Measurements from ENCODE around the gene DOK5. TPM values are rescaled to one million over a fixed set of nuclear protein-coding genes. Genes with fewer than 3 reads are reported as not detected.

Gene DOK5
- total RNA-seq, 2 experiments from 2014 or later, result not detected

DNA sequence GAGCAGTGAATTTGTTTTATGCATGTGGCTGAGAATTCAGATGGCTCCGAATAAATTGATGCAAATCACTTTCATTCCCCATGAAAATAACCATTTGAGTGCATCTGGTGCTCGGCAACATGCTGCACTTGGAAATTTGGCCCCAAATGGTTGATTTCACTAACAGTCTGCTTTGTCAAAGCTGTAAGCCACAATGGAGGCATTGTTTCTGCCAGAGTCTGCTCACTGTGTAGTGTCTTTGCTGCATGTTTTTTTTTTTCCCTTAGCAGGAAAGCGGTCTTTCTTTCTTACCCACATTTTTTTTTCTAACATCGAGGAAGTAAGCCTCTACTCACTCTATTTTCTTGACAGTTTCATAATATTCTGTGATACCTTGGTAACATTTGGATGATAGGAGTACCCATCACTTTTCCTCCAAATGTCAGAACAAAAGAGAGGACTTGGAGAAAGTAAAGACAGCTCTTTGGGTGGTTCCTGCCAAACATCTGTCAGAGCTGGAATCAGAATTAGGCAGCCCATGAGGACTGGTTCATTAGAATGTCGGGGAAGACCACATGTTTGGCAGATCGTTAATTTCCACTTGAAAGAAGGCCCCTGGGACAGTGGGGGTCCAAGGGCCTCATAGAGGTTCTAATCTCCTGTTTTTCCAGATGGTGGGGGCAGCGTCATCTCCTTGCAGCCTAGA lies 149.5 kb downstream of the DOK5 start:
- H3K4me3 ChIP-seq (ENCODE audit: low read depth, low read length, poor library complexity, severe bottlenecking), result no peak overlapping the region
- H2AFZ ChIP-seq (ENCODE audit: low read length), result no peak overlapping the region
- H4K20me1 ChIP-seq (ENCODE audit: insufficient read depth, low read length), result no peaks in the 10 kb centered on the region
- no peak overlapping the region for H3K4me2 ChIP-seq (ENCODE audit: low read length)
- H3K79me2 ChIP-seq (ENCODE audit: insufficient read depth, low read depth, low read length), result no peaks in the 10 kb centered on the region
- TF ChIP-seq, protein P1, sequence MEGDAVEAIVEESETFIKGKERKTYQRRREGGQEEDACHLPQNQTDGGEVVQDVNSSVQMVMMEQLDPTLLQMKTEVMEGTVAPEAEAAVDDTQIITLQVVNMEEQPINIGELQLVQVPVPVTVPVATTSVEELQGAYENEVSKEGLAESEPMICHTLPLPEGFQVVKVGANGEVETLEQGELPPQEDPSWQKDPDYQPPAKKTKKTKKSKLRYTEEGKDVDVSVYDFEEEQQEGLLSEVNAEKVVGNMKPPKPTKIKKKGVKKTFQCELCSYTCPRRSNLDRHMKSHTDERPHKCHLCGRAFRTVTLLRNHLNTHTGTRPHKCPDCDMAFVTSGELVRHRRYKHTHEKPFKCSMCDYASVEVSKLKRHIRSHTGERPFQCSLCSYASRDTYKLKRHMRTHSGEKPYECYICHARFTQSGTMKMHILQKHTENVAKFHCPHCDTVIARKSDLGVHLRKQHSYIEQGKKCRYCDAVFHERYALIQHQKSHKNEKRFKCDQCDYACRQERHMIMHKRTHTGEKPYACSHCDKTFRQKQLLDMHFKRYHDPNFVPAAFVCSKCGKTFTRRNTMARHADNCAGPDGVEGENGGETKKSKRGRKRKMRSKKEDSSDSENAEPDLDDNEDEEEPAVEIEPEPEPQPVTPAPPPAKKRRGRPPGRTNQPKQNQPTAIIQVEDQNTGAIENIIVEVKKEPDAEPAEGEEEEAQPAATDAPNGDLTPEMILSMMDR (conservative IDR thresholded peaks at IDR 0.05; ENCODE audit: low read length), result no peak
- TF ChIP-seq EZH2phosphoT487 (IDR thresholded peaks at IDR 0.05; ENCODE audit: borderline replicate concordance, low read depth, low read length), result no peak
- no peaks in the 10 kb centered on the region for H3K9me2 ChIP-seq (ENCODE audit: insufficient read depth, low read length)
- no peaks in the 10 kb centered on the region for H3K4me1 ChIP-seq (ENCODE audit: insufficient read depth, low read length, poor library complexity, severe bottlenecking)
- no TSS peak for BruUV-seq (replicated peaks)
- CTCF ChIA-PET (ENCODE audit: unreplicated experiment), result no interaction called here
- intact Hi-C loops (cut with micrococcal nuclease; ENCODE audit: unreplicated experiment), result no loop called here
- H3K9me3 ChIP-seq (ENCODE audit: low read length), result no peaks in the 10 kb centered on the region
- no peak for DNase-seq (ENCODE audit: low spot score)
- no peaks in the 10 kb centered on the region for H3K36me3 ChIP-seq (ENCODE audit: insufficient read depth, low read length)
- H3K27ac ChIP-seq (ENCODE audit: low read depth, low read length, poor library complexity, severe bottlenecking), result no peak overlapping the region
- POLR2A ChIA-PET, result no interaction called here

DNA sequence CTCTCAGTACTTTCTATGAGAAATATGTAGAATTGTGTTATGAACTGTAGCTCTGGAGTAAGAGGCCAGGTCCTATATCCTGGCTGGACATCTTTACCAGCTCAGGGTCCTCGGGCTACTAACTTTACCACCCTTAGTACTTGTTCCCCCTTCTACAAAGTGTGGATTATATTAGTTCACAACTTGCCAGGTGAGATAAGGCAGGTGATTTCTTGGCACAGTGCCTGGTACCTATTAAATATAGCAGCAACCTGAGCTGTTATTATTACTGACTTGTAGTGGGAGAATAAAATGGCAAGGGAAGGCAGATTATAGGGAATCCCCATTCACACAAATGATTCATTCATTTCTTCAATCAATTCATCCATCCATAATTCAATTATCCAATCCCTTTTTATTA lies 150.1 kb downstream of the DOK5 start:
- ChIA-PET CTCF (ENCODE audit: unreplicated experiment) (no interaction called here), POLR2A (no interaction called here)
- no peaks in the 10 kb centered on the region for H3K79me2 ChIP-seq (ENCODE audit: insufficient read depth, low read depth, low read length)
- H3K4me2 ChIP-seq (ENCODE audit: low read length), result no peak overlapping the region
- BruUV-seq (replicated peaks), result no TSS peak
- H3K4me3 ChIP-seq (ENCODE audit: low read depth, low read length, poor library complexity, severe bottlenecking), result no peak overlapping the region
- H3K9me3 ChIP-seq (ENCODE audit: low read length), result no peaks in the 10 kb centered on the region
- H3K4me1 ChIP-seq (ENCODE audit: insufficient read depth, low read length, poor library complexity, severe bottlenecking), result no peaks in the 10 kb centered on the region
- no peak for TF ChIP-seq EZH2phosphoT487 (IDR thresholded peaks at IDR 0.05; ENCODE audit: borderline replicate concordance, low read depth, low read length)
- TF ChIP-seq, protein P1 (conservative IDR thresholded peaks at IDR 0.05; ENCODE audit: low read length), result no peak
- intact Hi-C loops (cut with micrococcal nuclease; ENCODE audit: unreplicated experiment), result no loop called here
- H4K20me1 ChIP-seq (ENCODE audit: insufficient read depth, low read length), result no peaks in the 10 kb centered on the region
- no peaks in the 10 kb centered on the region for H3K36me3 ChIP-seq (ENCODE audit: insufficient read depth, low read length)
- H3K27ac ChIP-seq (ENCODE audit: low read depth, low read length, poor library complexity, severe bottlenecking), result no peak overlapping the region
- no peak overlapping the region for H2AFZ ChIP-seq (ENCODE audit: low read length)
- no peaks in the 10 kb centered on the region for H3K9me2 ChIP-seq (ENCODE audit: insufficient read depth, low read length)
- no peak for DNase-seq (ENCODE audit: low spot score)

DNA sequence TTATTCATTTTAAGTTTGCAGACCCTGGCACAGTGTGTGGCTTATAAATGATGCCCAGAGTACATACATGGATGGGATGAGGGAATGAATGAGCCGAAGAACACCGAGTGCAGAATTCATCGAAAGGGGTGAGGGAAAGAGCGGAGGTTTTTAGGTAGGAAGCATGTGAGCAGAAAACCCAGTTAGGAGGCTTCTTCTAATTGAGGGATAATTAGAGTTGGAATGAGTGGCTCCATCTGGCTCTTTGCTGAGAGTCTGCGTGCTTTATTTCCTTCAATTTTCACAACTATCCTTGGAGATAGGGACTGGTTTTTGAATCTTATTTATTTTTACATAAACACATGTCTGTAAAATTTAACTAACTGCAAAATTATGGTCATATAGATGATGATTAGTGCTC lies 150.7 kb downstream of the DOK5 start:
- Histone ChIP-seq H3K9me2 (ENCODE audit: insufficient read depth, low read length) (no peaks in the 10 kb centered on the region), H3K9me3 (ENCODE audit: low read length) (no peaks in the 10 kb centered on the region), H2AFZ (ENCODE audit: low read length) (no peak overlapping the region), H4K20me1 (ENCODE audit: insufficient read depth, low read length) (no peaks in the 10 kb centered on the region), H3K4me2 (ENCODE audit: low read length) (no peak overlapping the region), H3K27ac (ENCODE audit: low read depth, low read length, poor library complexity, severe bottlenecking) (no peak overlapping the region), H3K79me2 (ENCODE audit: insufficient read depth, low read depth, low read length) (no peaks in the 10 kb centered on the region), H3K36me3 (ENCODE audit: insufficient read depth, low read length) (no peaks in the 10 kb centered on the region), H3K4me3 (ENCODE audit: low read depth, low read length, poor library complexity, severe bottlenecking) (no peak overlapping the region), H3K4me1 (ENCODE audit: insufficient read depth, low read length, poor library complexity, severe bottlenecking) (no peaks in the 10 kb centered on the region)
- intact Hi-C loops (cut with micrococcal nuclease; ENCODE audit: unreplicated experiment), result no loop called here
- no TSS peak for BruUV-seq (replicated peaks)
- TF ChIP-seq, protein P1 (conservative IDR thresholded peaks at IDR 0.05; ENCODE audit: low read length), result no peak
- no peak for TF ChIP-seq EZH2phosphoT487 (IDR thresholded peaks at IDR 0.05; ENCODE audit: borderline replicate concordance, low read depth, low read length)
- ChIA-PET CTCF (ENCODE audit: unreplicated experiment) (no interaction called here), POLR2A (interaction anchor here (0.6 kb wide), 1 partner anchor 36 kb away, joined by 3 read pairs; no protein-coding TSS in a partner anchor)
- DNase-seq (ENCODE audit: low spot score), result no peak

Measured in OCI-LY7 (cell line).